A549 (cell line): Measurements from ENCODE around the gene MDFIC. TPM values are rescaled to one million over a fixed set of nuclear protein-coding genes. Genes with fewer than 3 reads are reported as not detected.
A peak's percentile ranks its signal among the peaks of the same experiment; 100 is the strongest.

Experiments
- ATAC-seq, 2 experiments: fragments of 200-7000 bp in 1 of 2; fragments of >200 bp in 1 of 2; cut with Nextera tagmentation in 1 of 2; cut with Tn5 transposase in 1 of 2; 3 replicates each; pipeline versions ENCODE4 v1.8.0 to v1.9.1; 2018 to 2020; ENCODE audit warnings: mild to moderate bottlenecking in 1 of 2, moderate library complexity in 1 of 2
- CTCF ChIA-PET: fragments of 300-600 bp; sonication (Branson Sonifier 250); formaldehyde crosslinking; extraction: SDS; loops from one replicate; lab custom pipeline; 2021; ENCODE audit warnings: antibody characterized with exemption, inconsistent platforms; lab: Yijun Ruan, JAX
- POLR2A ChIA-PET: fragments of 350-600 bp; formaldehyde crosslinking; extraction: SDS; loops from one replicate; lab custom pipeline; 2021; ENCODE audit warnings: antibody characterized with exemption, inconsistent platforms; lab: Yijun Ruan, JAX
- DNase-seq, 2 experiments: peaks; one replicate each; pipeline versions ENCODE4 v3.0.0 to v3.0.0-alpha.2; 2011 to 2016; ENCODE audit warnings: low read depth in 1 of 2, low spot score in 1 of 2
- FAIRE-seq: peaks from 2 replicates; lab custom pipeline; 2011; peaks lifted over from hg19 to GRCh38; lab: Jason Lieb, UNC
- H3K27ac ChIP-seq, 2 experiments: fragments of >200 bp; sonication (Bioruptor Twin); formaldehyde crosslinking; 3 replicates each; pipeline ENCODE4 v1.5.1; 2016 to 2017
- H3K4me1 ChIP-seq: fragments of >200 bp; sonication (Bioruptor Twin); formaldehyde crosslinking; 3 replicates; pipeline ENCODE4 v1.6.1; 2016
- H3K4me2 ChIP-seq: fragments of >200 bp; sonication (Bioruptor Twin); formaldehyde crosslinking; 3 replicates; pipeline ENCODE4 v1.6.1; 2016
- H3K4me3 ChIP-seq: fragments of >200 bp; sonication (Bioruptor Twin); formaldehyde crosslinking; 3 replicates; pipeline ENCODE4 v1.5.1; 2016
- H3K9me3 ChIP-seq: fragments of >200 bp; sonication (Bioruptor Twin); formaldehyde crosslinking; 3 replicates; pipeline ENCODE4 v1.6.1; 2016
- CEBPB ChIP-seq, 2 experiments: fragments of >200 bp in 1 of 2; sonication (Bioruptor Twin) in 1 of 2; formaldehyde crosslinking in 1 of 2; IDR thresholded peaks; 2 replicates each; pipeline ENCODE4 v1.6.1; 2012 to 2016
- EHMT2 ChIP-seq: fragments of 200-600 bp; sonication (generic); IDR thresholded peaks from 2 replicates; pipeline ENCODE4 v1.6.1; 2016; ENCODE audit warnings: antibody characterized with exemption, low read depth, mild to moderate bottlenecking, moderate library complexity
- EP300 ChIP-seq, 2 experiments: fragments of >200 bp; sonication (Bioruptor Twin); formaldehyde crosslinking; IDR thresholded peaks; 2 replicates in 1 of 2; 3 replicates in 1 of 2; pipeline ENCODE4 v1.6.1; 2016 to 2017
- ESRRA ChIP-seq: fragments of 150-350 bp; IDR thresholded peaks from 2 replicates; pipeline ENCODE4 v1.6.1; 2014; ENCODE audit warnings: mild to moderate bottlenecking, low read length, borderline replicate concordance
- FOSL2 ChIP-seq, 2 experiments: fragments of 450-650 bp in 1 of 2; fragments of >200 bp in 1 of 2; sonication (Bioruptor Twin) in 1 of 2; formaldehyde crosslinking; IDR thresholded peaks; 2 replicates each; pipeline versions ENCODE4 v1.5.0 to v1.6.1; 2016 to 2020; ENCODE audit warnings: mild to moderate bottlenecking in 1 of 2, moderate library complexity in 1 of 2
- GATA3 ChIP-seq: IDR thresholded peaks from 2 replicates; pipeline ENCODE4 v1.6.1; 2012; ENCODE audit warnings: borderline replicate concordance
- HOXB5 ChIP-seq: fragments of 250-450 bp; sonication (Bioruptor Pico); IDR thresholded peaks from 2 replicates; pipeline ENCODE4 v1.5.0; 2020; ENCODE audit warnings: mild to moderate bottlenecking, moderate library complexity
- KDM5A ChIP-seq: fragments of 200-600 bp; sonication (generic); IDR thresholded peaks from 2 replicates; pipeline ENCODE4 v1.6.1; 2016; ENCODE audit warnings: antibody characterized with exemption, mild to moderate bottlenecking
- POLR2A ChIP-seq: IDR thresholded peaks from 2 replicates; pipeline ENCODE4 v1.6.1; 2012; ENCODE audit warnings: mild to moderate bottlenecking, low read length
- RCOR1 ChIP-seq: fragments of 150-350 bp; IDR thresholded peaks from 2 replicates; pipeline ENCODE4 v1.6.1; 2014; ENCODE audit warnings: antibody characterized with exemption, low read length, low read depth
- RNF2 ChIP-seq: fragments of 200-600 bp; sonication (generic); IDR thresholded peaks from 2 replicates; pipeline ENCODE4 v1.6.1; 2016; ENCODE audit warnings: low read depth, mild to moderate bottlenecking, antibody characterized with exemption, moderate library complexity, borderline replicate concordance
- SREBF2 ChIP-seq: fragments of 450-650 bp; IDR thresholded peaks from 2 replicates; pipeline ENCODE4 v1.6.1; 2014; ENCODE audit warnings: mild to moderate bottlenecking, moderate library complexity
- TP53 ChIP-seq: fragments of 250-450 bp; sonication (Bioruptor Pico); IDR thresholded peaks from 2 replicates; pipeline ENCODE4 v1.5.0; 2021; ENCODE audit warnings: mild to moderate bottlenecking, moderate library complexity
- ZC3H11A ChIP-seq: fragments of 450-650 bp; IDR thresholded peaks from 2 replicates; pipeline ENCODE4 v1.6.1; 2014; ENCODE audit warnings: antibody characterized with exemption, mild to moderate bottlenecking
- WGBS: methylation state at CpG from one replicate; pipeline ENCODE4 v1.1.6; 2017; ENCODE audit errors: missing lambda C conversion rate; 5-methylcytosine and 5-hydroxymethylcytosine counted together
- polyA plus RNA-seq, 4 experiments: library from polyadenylated mRNA; depleted of rRNA in 3 of 4; stranded (reverse); fragments of >200 nt; fragmentation: RNase III in 1 of 4; extraction: RNeasy Plus Mini Kit Qiagen cat#74134 plus additional on column Dnase treatment in 1 of 4; gene quantifications; 2 replicates in 3 of 4; 3 replicates in 1 of 4; pipeline ENCODE4 v1.2.3, GENCODE V29; 2011 to 2017
- TF ChIP-seq, protein P1 (sequence below): fragments of 250-450 bp; sonication (Bioruptor Pico); IDR thresholded peaks from 2 replicates; pipeline ENCODE4 v1.5.0; 2020; ENCODE audit warnings: low read depth, mild to moderate bottlenecking, moderate library complexity
- TF ChIP-seq, protein P2 (sequence below): fragments of >200 bp; sonication (Bioruptor Twin); formaldehyde crosslinking; IDR thresholded peaks from 3 replicates; pipeline ENCODE4 v1.5.1; 2016
- TF ChIP-seq, protein P3 (sequence below): fragments of >200 bp; sonication (Bioruptor Twin); formaldehyde crosslinking; IDR thresholded peaks from 3 replicates; pipeline ENCODE4 v1.6.1; 2016
- TF ChIP-seq, protein P4 (sequence below): IDR thresholded peaks from 2 replicates; pipeline ENCODE4 v1.6.1; 2012
- TF ChIP-seq, protein P5 (sequence below): fragments of 250-450 bp; sonication (Bioruptor Pico); IDR thresholded peaks from 2 replicates; pipeline ENCODE4 v1.5.0; 2021; ENCODE audit warnings: mild to moderate bottlenecking, moderate library complexity, borderline replicate concordance

Gene MDFIC
- polyA plus RNA-seq, 2 of the 4 experiments (the other 2 are of a cell fraction), result 19.5 to 30.6 TPM

DNA sequence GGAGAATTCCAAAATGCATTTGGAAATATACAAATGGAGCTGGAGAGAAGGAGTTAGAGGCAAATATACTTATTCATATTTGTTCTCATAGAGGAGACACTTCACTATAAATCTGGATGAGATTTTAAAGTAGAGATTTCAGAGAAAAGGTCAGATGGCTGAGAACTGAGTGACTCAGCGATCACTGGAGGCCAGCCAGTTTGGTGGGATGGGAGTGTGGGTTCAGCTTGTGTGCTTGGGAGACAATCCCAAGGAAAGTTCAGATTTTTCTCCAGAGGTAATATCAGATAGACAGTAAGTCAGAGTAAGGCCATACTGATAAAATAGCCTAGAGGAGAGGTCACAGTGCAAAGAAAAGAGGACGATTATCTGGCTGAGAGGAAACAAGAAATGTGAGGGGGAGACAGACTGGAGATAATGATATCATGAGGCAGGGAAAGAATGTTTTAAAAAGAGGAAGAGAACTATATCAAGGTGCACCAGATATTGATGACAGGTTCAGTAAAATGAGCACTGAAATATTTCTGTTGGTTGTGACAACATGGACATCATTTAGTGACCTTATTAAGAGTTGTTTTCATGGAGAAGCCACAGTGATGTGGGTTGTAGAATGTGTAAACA is 67.0 kb downstream of the MDFIC start:
- H3K27ac ChIP-seq, result peak overlapping the region; percentile 74 to 76
- CTCF ChIA-PET, result no interaction called here
- FAIRE-seq (peak; percentile 74), DNase-seq (peak; percentile 18 to 53), ATAC-seq (peak; percentile 77 to 88)
- peaks cover 54% of the 10 kb centered on the region for H3K4me1 ChIP-seq
- POLR2A ChIA-PET, result no interaction called here
- peak overlapping the region; percentile 12; the same call in 1 of the 3 replicates for H3K4me3 ChIP-seq
- 7% methylated on average over 2 of the region's 2 CpGs for WGBS
- H3K4me2 ChIP-seq, result peak overlapping the region; percentile 72
- TF ChIP-seq EHMT2 (no peak), RCOR1 (no peak), FOSL2 (IDR thresholded peaks at IDR 0.05) (0 out of 2 replicates have a peak, but pooled peaks have one; percentile 23), FOSL2 (CRISPR knock-in tag; IDR thresholded peaks at IDR 0.05) (no peak)
- TF ChIP-seq, all 56 proteins: peak for 1
- no peaks in the 10 kb centered on the region for H3K9me3 ChIP-seq

DNA sequence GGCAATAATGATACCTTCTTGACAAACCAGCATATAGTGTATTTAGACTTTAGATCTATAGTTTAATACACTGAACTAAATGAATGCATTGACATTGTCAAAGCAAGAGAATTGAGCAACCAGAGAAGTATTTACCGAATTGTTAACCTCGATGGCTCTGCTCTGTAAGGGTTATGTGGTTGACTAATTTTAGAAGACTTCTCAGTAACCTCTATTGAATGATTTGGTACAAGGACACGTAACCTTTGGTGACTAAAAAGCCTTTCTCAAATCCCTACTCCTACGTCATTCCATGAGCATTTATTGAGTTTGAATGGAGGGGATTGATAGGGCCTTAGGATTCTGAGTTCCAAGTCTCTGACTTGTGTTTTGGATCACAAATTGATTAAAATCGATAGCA is 67.6 kb downstream of the MDFIC start:
- CTCF ChIA-PET, result no interaction called here
- peak overlapping the region; percentile 72 for H3K4me2 ChIP-seq
- no peak for TF ChIP-seq HOXB5 (CRISPR knock-in tag)
- TF ChIP-seq, protein P1, sequence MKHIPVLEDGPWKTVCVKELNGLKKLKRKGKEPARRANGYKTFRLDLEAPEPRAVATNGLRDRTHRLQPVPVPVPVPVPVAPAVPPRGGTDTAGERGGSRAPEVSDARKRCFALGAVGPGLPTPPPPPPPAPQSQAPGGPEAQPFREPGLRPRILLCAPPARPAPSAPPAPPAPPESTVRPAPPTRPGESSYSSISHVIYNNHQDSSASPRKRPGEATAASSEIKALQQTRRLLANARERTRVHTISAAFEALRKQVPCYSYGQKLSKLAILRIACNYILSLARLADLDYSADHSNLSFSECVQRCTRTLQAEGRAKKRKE (CRISPR knock-in tag), result no peak
- no peak for TF ChIP-seq KDM5A
- no peak for TF ChIP-seq TP53 (CRISPR knock-in tag)
- no peak for TF ChIP-seq CEBPB (IDR thresholded peaks at IDR 0.05)
- no peak for TF ChIP-seq EP300 (IDR thresholded peaks at IDR 0.05)
- TF ChIP-seq, protein P2, sequence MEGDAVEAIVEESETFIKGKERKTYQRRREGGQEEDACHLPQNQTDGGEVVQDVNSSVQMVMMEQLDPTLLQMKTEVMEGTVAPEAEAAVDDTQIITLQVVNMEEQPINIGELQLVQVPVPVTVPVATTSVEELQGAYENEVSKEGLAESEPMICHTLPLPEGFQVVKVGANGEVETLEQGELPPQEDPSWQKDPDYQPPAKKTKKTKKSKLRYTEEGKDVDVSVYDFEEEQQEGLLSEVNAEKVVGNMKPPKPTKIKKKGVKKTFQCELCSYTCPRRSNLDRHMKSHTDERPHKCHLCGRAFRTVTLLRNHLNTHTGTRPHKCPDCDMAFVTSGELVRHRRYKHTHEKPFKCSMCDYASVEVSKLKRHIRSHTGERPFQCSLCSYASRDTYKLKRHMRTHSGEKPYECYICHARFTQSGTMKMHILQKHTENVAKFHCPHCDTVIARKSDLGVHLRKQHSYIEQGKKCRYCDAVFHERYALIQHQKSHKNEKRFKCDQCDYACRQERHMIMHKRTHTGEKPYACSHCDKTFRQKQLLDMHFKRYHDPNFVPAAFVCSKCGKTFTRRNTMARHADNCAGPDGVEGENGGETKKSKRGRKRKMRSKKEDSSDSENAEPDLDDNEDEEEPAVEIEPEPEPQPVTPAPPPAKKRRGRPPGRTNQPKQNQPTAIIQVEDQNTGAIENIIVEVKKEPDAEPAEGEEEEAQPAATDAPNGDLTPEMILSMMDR, result no peak
- TF ChIP-seq SREBF2, result no peak
- TF ChIP-seq, protein P3, sequence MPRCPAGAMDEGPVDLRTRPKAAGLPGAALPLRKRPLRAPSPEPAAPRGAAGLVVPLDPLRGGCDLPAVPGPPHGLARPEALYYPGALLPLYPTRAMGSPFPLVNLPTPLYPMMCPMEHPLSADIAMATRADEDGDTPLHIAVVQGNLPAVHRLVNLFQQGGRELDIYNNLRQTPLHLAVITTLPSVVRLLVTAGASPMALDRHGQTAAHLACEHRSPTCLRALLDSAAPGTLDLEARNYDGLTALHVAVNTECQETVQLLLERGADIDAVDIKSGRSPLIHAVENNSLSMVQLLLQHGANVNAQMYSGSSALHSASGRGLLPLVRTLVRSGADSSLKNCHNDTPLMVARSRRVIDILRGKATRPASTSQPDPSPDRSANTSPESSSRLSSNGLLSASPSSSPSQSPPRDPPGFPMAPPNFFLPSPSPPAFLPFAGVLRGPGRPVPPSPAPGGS, result no peak
- no peak for TF ChIP-seq GATA3
- TF ChIP-seq ESRRA, result no peak
- TF ChIP-seq, protein P4, sequence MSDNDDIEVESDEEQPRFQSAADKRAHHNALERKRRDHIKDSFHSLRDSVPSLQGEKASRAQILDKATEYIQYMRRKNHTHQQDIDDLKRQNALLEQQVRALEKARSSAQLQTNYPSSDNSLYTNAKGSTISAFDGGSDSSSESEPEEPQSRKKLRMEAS, result no peak
- TF ChIP-seq RNF2, result no peak
- TF ChIP-seq POLR2A, result no peak
- no peak for TF ChIP-seq ZC3H11A
- no peak for TF ChIP-seq RCOR1
- TF ChIP-seq, protein P5, sequence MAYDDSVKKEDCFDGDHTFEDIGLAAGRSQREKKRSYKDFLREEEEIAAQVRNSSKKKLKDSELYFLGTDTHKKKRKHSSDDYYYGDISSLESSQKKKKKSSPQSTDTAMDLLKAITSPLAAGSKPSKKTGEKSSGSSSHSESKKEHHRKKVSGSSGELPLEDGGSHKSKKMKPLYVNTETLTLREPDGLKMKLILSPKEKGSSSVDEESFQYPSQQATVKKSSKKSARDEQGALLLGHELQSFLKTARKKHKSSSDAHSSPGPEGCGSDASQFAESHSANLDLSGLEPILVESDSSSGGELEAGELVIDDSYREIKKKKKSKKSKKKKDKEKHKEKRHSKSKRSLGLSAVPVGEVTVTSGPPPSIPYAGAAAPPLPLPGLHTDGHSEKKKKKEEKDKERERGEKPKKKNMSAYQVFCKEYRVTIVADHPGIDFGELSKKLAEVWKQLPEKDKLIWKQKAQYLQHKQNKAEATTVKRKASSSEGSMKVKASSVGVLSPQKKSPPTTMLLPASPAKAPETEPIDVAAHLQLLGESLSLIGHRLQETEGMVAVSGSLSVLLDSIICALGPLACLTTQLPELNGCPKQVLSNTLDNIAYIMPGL (CRISPR knock-in tag), result no peak
- TF ChIP-seq, all 56 proteins: peak for 0
- peak overlapping the region; percentile 74 to 76 for H3K27ac ChIP-seq
- ATAC-seq (no peak), FAIRE-seq (no peak), DNase-seq (no peak)
- H3K4me3 ChIP-seq, result no peak overlapping the region
- 65% methylated on average over 5 of the region's 5 CpGs for WGBS
- H3K4me1 ChIP-seq, result peaks cover 53% of the 10 kb centered on the region
- POLR2A ChIA-PET, result no interaction called here
- H3K9me3 ChIP-seq, result no peaks in the 10 kb centered on the region
